Measurements from ENCODE around the gene SRSF11. TPM values are rescaled to one million over a fixed set of nuclear protein-coding genes. Genes with fewer than 3 reads are reported as not detected.

Gene SRSF11
- polyA plus RNA-seq, 1 of the 3 experiments (the other 2 are of a cell fraction), result 138 TPM

DNA sequence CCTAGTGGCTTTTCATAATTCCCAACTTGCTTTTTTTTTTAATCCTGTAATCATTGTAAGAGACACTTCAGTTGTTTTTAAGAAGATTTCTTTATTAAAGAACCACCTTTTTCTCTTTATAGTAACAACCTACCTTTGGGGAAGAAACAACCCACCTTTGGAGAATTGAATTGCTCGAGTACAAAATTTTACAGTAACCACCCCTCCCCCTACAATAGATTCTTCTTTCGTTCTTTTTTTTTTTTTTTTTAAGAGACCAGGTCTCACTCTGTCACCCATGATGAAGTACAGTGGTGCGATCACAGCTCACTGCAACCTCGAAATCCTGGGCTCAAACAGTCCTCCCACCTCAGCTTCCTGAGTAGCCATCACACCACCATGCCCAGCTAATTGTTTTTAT, 13.7 kb upstream of the SRSF11 start (continued):
- TF ChIP-seq, protein P1, sequence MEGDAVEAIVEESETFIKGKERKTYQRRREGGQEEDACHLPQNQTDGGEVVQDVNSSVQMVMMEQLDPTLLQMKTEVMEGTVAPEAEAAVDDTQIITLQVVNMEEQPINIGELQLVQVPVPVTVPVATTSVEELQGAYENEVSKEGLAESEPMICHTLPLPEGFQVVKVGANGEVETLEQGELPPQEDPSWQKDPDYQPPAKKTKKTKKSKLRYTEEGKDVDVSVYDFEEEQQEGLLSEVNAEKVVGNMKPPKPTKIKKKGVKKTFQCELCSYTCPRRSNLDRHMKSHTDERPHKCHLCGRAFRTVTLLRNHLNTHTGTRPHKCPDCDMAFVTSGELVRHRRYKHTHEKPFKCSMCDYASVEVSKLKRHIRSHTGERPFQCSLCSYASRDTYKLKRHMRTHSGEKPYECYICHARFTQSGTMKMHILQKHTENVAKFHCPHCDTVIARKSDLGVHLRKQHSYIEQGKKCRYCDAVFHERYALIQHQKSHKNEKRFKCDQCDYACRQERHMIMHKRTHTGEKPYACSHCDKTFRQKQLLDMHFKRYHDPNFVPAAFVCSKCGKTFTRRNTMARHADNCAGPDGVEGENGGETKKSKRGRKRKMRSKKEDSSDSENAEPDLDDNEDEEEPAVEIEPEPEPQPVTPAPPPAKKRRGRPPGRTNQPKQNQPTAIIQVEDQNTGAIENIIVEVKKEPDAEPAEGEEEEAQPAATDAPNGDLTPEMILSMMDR (IDR thresholded peaks at IDR 0.05), result no peak
- no peak for TF ChIP-seq SMC3 (IDR thresholded peaks at IDR 0.05; ENCODE audit: low read depth, low read length)
- TF ChIP-seq, protein P2, sequence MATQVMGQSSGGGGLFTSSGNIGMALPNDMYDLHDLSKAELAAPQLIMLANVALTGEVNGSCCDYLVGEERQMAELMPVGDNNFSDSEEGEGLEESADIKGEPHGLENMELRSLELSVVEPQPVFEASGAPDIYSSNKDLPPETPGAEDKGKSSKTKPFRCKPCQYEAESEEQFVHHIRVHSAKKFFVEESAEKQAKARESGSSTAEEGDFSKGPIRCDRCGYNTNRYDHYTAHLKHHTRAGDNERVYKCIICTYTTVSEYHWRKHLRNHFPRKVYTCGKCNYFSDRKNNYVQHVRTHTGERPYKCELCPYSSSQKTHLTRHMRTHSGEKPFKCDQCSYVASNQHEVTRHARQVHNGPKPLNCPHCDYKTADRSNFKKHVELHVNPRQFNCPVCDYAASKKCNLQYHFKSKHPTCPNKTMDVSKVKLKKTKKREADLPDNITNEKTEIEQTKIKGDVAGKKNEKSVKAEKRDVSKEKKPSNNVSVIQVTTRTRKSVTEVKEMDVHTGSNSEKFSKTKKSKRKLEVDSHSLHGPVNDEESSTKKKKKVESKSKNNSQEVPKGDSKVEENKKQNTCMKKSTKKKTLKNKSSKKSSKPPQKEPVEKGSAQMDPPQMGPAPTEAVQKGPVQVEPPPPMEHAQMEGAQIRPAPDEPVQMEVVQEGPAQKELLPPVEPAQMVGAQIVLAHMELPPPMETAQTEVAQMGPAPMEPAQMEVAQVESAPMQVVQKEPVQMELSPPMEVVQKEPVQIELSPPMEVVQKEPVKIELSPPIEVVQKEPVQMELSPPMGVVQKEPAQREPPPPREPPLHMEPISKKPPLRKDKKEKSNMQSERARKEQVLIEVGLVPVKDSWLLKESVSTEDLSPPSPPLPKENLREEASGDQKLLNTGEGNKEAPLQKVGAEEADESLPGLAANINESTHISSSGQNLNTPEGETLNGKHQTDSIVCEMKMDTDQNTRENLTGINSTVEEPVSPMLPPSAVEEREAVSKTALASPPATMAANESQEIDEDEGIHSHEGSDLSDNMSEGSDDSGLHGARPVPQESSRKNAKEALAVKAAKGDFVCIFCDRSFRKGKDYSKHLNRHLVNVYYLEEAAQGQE (IDR thresholded peaks at IDR 0.05; ENCODE audit: low read depth, low read length), result no peak

DNA sequence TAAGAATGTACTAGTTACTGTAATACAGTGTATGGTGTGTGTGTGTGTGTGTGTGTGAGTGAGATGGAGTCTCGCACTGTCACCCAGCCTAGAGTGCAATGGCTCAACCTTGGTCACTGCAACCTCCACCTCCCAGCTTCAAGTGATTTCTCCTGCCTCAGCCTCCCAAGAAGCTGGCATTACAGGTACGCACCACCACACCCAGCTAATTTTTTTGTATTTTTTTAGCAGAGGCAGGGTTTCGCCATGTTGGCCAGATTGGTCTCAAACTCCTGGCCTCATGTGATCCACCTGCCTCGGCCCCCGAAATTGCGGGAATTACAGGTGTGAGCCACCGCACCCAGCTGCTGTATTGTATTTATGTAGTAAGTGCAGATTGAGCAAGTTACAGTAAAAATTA, 12.9 kb upstream of the SRSF11 start:
- DNase-seq, result no peak
- H3K9me3 ChIP-seq, result no peaks in the 10 kb centered on the region
- peaks cover 4 to 5% of the 10 kb centered on the region in 2 experiments; a peak in 3 of 4 replicates for H3K4me1 ChIP-seq (ENCODE audit: control insufficient read depth in 1 of 2, insufficient read depth in 2 of 2, low read depth in 1 of 2, low read length in 1 of 2)
- POLR2A ChIA-PET, result interaction anchor here (1.3 kb wide), 1 partner anchor 13 kb away, joined by 9 read pairs; the partner anchor contains the start of gene SRSF11
- peaks cover 100% of the 10 kb centered on the region for H3K79me2 ChIP-seq (ENCODE audit: insufficient read depth)
- H3K4me3 ChIP-seq (ENCODE audit: low read depth in 2 of 2, low read length in 1 of 2), result no peak overlapping the region
- no peak overlapping the region for H3K27ac ChIP-seq (ENCODE audit: low read depth in 2 of 2, low read length in 1 of 2)
- H3K9me2 ChIP-seq, result no peaks in the 10 kb centered on the region
- peaks cover 10% of the 10 kb centered on the region; the same call in 1 of the 2 replicates for H4K20me1 ChIP-seq (ENCODE audit: insufficient read depth)
- H3K36me3 ChIP-seq (replicated peaks in 1 of 2; ENCODE audit: control insufficient read depth in 1 of 2, insufficient read depth in 2 of 2, low read length in 1 of 2), result peaks cover 0 to 24% of the 10 kb centered on the region in 2 experiments
- no peaks in the 10 kb centered on the region for H3K27me3 ChIP-seq (ENCODE audit: insufficient read depth)
- no peak for TF ChIP-seq FOSL2 (IDR thresholded peaks at IDR 0.05; ENCODE audit: borderline replicate concordance, low read depth)
- TF ChIP-seq GATA2 (CRISPR knock-in tag; IDR thresholded peaks at IDR 0.05), result no peak
- no peak for TF ChIP-seq POLR2AphosphoS5 (IDR thresholded peaks at IDR 0.05; ENCODE audit: low read depth, low read length)
- TF ChIP-seq GABPA (IDR thresholded peaks at IDR 0.05; ENCODE audit: low read depth), result no peak
- TF ChIP-seq TCF12 (IDR thresholded peaks at IDR 0.05), result no peak
- no peak for TF ChIP-seq EZH2phosphoT487 (IDR thresholded peaks at IDR 0.05; ENCODE audit: borderline replicate concordance, low read depth)
- no peak for TF ChIP-seq MEF2A (IDR thresholded peaks at IDR 0.05; ENCODE audit: borderline replicate concordance, low read depth)
- TF ChIP-seq ELF1 (IDR thresholded peaks at IDR 0.05), result no peak
- 96% methylated on average over 7 of the region's 7 CpGs for WGBS (ENCODE audit: low lambda C conversion rate)
- H3K9ac ChIP-seq, result no peak overlapping the region
- H3K4me2 ChIP-seq, result peak overlapping the region; percentile 85; the same call in 1 of the 2 replicates
- no peak overlapping the region for H2AFZ ChIP-seq (ENCODE audit: low read depth)
- CTCF ChIA-PET, result no interaction called here
- H3F3A ChIP-seq (replicated peaks; ENCODE audit: insufficient read depth), result peaks cover 15% of the 10 kb centered on the region
